K562 (cell line): Measurements from ENCODE around the gene ASB17. TPM values are rescaled to one million over a fixed set of nuclear protein-coding genes. Genes with fewer than 3 reads are reported as not detected.

Experiments
- CC2D1A ChIP-seq: fragments of 450-650 bp; IDR thresholded peaks from 2 replicates; pipeline ENCODE4 v1.6.1; 2017; ENCODE audit warnings: mild to moderate bottlenecking
- ELK1 ChIP-seq: sonication (generic); formaldehyde crosslinking; IDR thresholded peaks from 2 replicates; pipeline ENCODE4 v1.8.1; 2022; ENCODE audit warnings: missing genetic modification reagents
- FOXK2 ChIP-seq, 2 experiments: fragments of 450-650 bp; IDR thresholded peaks in 1 of 2; conservative IDR thresholded peaks in 1 of 2; 2 replicates each; pipeline ENCODE4 v1.6.1; 2016; ENCODE audit warnings: low read depth in 2 of 2, mild to moderate bottlenecking in 1 of 2
- GABPA ChIP-seq: fragments of 200-800 bp; sonication (Bioruptor generic); conservative IDR thresholded peaks from 2 replicates; pipeline ENCODE4 v1.6.1; 2016; ENCODE audit warnings: low read depth, missing genetic modification characterization, missing compliant biosample characterization
- IRF1 ChIP-seq: sonication (generic); formaldehyde crosslinking; IDR thresholded peaks from 2 replicates; pipeline ENCODE4 v1.8.0; 2022; ENCODE audit warnings: missing genetic modification reagents, mild to moderate bottlenecking, borderline replicate concordance
- MXI1 ChIP-seq: IDR thresholded peaks from 2 replicates; pipeline ENCODE4 v1.6.1; 2011; ENCODE audit warnings: low read depth, mild to moderate bottlenecking, improper control_type of control experiment, low read length
- ZBTB5 ChIP-seq: fragments of 450-650 bp; IDR thresholded peaks from 2 replicates; pipeline ENCODE4 v1.6.1; 2017; ENCODE audit warnings: antibody characterized with exemption
- ZNF384 ChIP-seq: IDR thresholded peaks from 2 replicates; pipeline ENCODE4 v1.6.1; 2012; ENCODE audit warnings: low read depth, low read length, improper control_type of control experiment
- polyA plus RNA-seq, 8 experiments: library from polyadenylated mRNA; depleted of rRNA in 4 of 8; stranded (reverse) in 5 of 8; unstranded in 3 of 8; fragments of >200 nt; fragmentation: Nextera tagmentation in 2 of 8; fragmentation: Illumina TruSeq in 1 of 8; extraction: Ambion mirVana in 2 of 8; extraction: Trizol in 1 of 8; gene quantifications; 2 replicates each; pipeline versions ENCODE4 v1.2.1 to v1.2.3, GENCODE V29; 2011 to 2014; ENCODE audit warnings: inconsistent platforms in 1 of 8, missing spikeins in 1 of 8
- total RNA-seq, 7 experiments: library from RNA; depleted of rRNA in 6 of 7; stranded (reverse); fragments of >200 nt in 6 of 7; fragmentation: Illumina TruSeq in 2 of 7; extraction: Trizol in 2 of 7; gene quantifications; 2 replicates each; pipeline versions ENCODE4 v1.2.1 to v1.2.3, GENCODE V29; 2011 to 2021; ENCODE audit warnings: low replicate concordance in 1 of 7
- TF ChIP-seq, protein P1 (sequence below), 2 experiments: fragments of 250-450 bp in 1 of 2; fragments of 450-650 bp in 1 of 2; sonication (Bioruptor Pico) in 1 of 2; IDR thresholded peaks; 2 replicates each; pipeline versions ENCODE4 v1.6.1 to v1.8.0; 2016 to 2021; ENCODE audit warnings: mild to moderate bottlenecking in 2 of 2, moderate library complexity in 2 of 2, missing compliant biosample characterization in 1 of 2, missing genetic modification characterization in 1 of 2

Gene ASB17
- total and polyA plus RNA-seq, 9 of the 15 experiments (the other 6 are each of a cell fraction or from before 2014, with no cell fraction given) = not detected

GRCh38 chr1:75950176-75950575, 18.0 kb upstream of the ASB17 start (continued):
- TF ChIP-seq IRF1 (CRISPR knock-in tag) (no peak), ZBTB5 (no peak), MXI1 (no peak), CC2D1A (no peak), ZNF384 (no peak), GABPA (tag) (no peak), FOXK2 (conservative IDR thresholded peaks at IDR 0.05 in 1 of 2, IDR thresholded peaks at IDR 0.05 in 1 of 2; ENCODE audit: low read depth in 2 of 2) (no peak), ELK1 (no peak)
- TF ChIP-seq, protein P1, sequence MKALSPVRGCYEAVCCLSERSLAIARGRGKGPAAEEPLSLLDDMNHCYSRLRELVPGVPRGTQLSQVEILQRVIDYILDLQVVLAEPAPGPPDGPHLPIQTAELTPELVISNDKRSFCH (CRISPR knock-in tag; IDR thresholded peaks at IDR 0.05) = no peak
- TF ChIP-seq, protein P1 (tag; IDR thresholded peaks at IDR 0.05) = no peak
- TF ChIP-seq, all 486 proteins: peak for 0
